SK-MEL-5 (cell line): Measurements from ENCODE around the gene SLC1A5. TPM values are rescaled to one million over a fixed set of nuclear protein-coding genes. Genes with fewer than 3 reads are reported as not detected.
"Not testable (repeated sequence)": the region's sequence is repeated elsewhere in the genome, so short reads cannot be mapped to it uniquely, and the experiment has no call there.

Source experiments
- DNase-seq: peaks from one replicate; pipeline ENCODE4 v3.0.0-alpha.2; 2016; ENCODE audit warnings: low read depth, low spot score
- in situ Hi-C: cut with HindIII; loops from 2 replicates; pipeline ENCODE4 v1.10.0; 2016; ENCODE audit warnings: low sequenced_read_pairs, high pct_unique_total_duplicates, low pct_unique_long_range_greater_than_20kb
- total RNA-seq: library from RNA; depleted of rRNA; stranded (reverse); fragments of >200 nt; shearing (Covaris generic); gene quantifications from 2 replicates; pipeline ENCODE4 v1.2.3, GENCODE V29; 2014

The SLC1A5 gene
- total RNA-seq, 1 experiment from 2014 or later: 90.2 TPM

- no peak for DNase-seq
- in situ Hi-C loops: no loop called here
Observed at GRCh38 chr19:46806656-46807055, 18.3 kb upstream of the SLC1A5 start.

- DNase-seq, in situ Hi-C loops: not testable (repeated sequence)
Observed at GRCh38 chr19:46804432-46804831, 16.0 kb upstream of the SLC1A5 start.

DNA sequence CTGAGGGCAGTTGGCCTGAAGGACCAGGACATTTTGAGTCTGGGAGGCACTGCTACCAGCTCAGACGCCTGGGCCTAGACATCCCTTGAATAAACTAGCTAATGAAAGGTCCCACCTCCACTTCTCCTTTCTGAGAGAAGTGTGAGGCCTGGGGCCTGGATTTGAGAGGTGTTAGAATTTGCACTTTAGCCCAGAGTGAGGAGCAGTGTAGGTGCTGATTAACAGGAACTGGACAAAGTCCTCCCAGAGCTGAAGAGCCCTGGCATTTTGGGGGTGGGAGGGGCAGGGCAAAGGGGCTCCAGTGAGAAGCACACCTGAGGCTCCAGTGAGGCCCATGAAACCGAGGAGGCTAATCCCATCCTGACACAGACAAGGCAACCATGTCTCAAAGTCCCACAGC lies 15.2 kb upstream of the SLC1A5 start:
- in situ Hi-C loops: no loop called here

GRCh38 chr19:46802152-46802551 lies 13.8 kb upstream of the SLC1A5 start:
- in situ Hi-C loops: no loop called here
- no peak for DNase-seq

More for the DNA sequence above, 15.2 kb upstream of the SLC1A5 start:
- no peak for DNase-seq

DNA sequence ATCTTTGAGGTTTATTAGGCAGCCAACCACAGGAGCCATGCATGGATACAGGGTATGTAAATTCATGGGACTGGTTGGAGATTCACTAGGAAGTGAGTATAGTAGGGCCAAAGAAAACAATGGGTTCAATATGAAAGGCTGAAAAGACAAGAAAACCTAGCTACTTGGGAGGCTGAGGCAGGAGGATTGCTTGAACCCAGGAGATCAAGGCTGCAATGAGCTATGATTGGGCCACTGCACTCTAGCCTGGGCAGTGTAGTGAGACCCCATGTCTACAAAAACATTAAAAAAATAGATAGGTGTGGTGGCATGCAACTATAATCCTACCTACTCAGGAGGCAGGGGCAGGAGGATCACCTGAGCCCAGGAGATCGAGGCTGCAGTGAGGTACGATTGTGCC lies 10.3 kb upstream of the SLC1A5 start:
- DNase-seq: no peak
- in situ Hi-C loops: no loop called here

DNA sequence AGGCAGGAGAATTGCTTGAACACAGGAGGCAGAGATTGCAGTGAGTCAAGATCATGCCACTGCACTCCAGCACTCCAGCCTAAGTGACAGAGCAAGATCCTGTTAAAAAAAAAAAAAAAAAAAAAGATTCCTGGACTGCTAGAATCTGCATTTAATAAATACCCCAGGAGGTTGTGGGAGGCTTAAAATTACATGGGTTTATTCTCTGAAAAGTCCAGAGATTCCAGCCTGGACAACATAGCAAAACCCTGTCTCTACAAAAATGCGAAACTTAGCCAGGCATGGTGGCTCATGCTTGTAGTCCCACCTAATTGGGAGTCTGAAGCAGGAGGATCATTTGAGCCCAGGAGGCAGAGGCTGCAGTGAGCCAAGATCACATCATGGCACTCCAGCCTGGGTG lies 9.5 kb upstream of the SLC1A5 start:
- in situ Hi-C loops: no loop called here
- DNase-seq: no peak

DNA sequence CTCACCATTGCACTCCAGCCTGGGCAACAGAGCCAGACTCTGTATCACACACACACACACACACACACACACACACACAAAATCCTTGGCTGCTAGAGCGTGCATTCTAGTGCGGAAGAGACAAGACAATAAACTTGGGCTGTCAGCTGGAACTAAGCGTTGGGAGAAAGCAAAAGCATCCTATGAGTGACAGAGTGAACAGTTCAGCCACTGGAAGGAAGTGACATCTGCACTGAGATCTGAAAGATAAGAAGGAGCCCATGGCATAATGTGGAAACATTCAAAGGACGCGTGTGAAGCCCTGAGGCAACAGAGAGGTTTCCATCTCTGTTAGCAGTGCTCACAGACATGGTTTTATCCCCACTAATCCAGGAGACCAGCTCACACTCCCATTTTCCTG lies 3.5 kb upstream of the SLC1A5 start:
- in situ Hi-C loops: no loop called here
- no peak for DNase-seq

- in situ Hi-C loops: no loop called here
Observed at GRCh38 chr19:46789371-46789770, 977 bp upstream of the SLC1A5 start.

DNA sequence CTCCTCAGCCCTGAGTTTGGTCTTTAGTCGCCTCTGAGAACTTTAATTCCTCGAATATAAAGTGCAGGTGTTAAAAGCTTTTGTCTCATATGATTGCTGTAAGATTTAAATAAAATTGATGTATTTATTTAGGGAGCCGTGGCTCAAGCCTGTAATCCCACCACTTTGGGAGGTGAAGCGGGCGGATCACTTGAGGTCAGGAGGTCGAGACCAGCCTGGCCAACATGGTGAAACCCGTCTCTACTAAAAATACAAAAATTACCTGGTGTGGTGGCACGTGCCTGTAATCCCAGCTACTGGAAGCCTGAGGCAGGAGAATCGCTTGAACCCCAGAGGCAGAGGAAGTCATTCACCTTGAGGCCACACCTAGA lies 559 bp upstream of the SLC1A5 start:
- in situ Hi-C loops: no loop called here
- DNase-seq: no peak

More at GRCh38 chr19:46789371-46789770, 977 bp upstream of the SLC1A5 start:
- DNase-seq: no peak

- peak; percentile 50 for DNase-seq
- in situ Hi-C loops: no loop called here
Observed at GRCh38 chr19:46787331-46788261, 798 bp downstream of the SLC1A5 start.

DNA sequence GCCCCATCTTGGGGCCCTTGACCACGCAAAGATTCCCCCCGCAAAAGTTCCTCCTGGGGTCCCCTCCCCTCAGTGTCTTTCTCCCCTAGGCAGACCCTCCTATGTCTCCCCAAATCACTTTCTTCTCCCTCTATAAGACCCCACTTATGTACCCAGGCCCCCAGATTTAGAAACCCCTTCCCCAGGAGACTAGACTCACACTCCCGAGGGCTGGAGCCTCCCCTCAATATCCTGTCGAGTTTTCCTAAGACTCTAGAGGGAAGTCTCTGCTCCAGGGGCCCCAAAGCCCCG lies 1.4 kb downstream of the SLC1A5 start:
- DNase-seq: no peak
- in situ Hi-C loops: no loop called here

DNA sequence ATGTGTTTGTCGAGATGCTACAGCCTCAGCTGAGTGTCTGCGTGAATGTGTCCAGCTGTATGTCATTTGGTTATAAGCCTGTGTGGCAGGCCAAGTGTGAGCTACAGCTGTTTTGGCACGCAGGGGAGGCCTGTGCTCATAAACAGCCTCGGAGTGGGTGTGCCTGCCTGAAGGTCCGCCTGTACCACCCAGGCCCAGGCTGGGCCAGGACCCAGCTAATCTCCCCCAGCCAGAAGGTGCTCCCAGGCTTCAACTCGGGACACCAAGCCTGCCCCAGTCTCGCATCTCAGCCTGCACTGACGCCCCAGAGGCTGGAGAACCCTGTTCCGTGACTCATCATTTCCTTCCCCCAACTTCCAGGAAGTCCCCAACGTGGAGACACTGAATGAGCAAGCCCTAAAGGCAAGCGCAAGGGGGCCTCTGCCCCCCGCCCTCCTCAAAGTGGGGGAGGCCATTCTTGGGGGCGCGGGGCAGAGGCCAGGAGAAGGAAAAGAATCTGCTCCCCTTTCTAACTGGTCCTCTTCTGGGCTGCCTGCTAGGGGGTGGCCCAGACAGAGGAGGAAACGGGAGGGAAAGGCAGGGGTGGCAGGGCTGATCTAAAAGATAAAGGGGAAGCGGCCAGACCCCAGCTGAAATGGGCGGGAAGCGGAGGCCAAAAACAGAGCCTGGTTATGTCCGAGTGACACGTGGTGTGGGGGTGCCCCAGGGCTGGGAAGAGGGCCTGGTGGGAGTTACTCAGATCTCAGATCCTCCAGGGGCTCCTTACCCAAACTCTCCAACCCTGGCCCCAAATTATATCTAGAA lies 2.0 kb downstream of the SLC1A5 start:
- peak; percentile 43 for DNase-seq
- in situ Hi-C loops: no loop called here

DNA sequence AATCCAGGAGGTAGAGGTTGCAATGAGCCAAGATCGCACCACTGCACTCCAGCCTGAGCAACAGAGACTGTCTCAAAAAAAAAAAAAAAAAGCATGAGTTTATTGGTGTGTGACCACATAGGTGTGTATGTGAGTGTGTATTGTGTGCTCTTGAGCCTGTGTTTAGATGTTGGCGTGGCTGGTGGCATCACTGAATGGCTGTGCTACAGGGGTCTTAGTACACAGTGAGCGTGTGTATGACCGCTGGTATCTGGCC lies 2.5 kb downstream of the SLC1A5 start:
- in situ Hi-C loops: no loop called here
- no peak for DNase-seq

DNA sequence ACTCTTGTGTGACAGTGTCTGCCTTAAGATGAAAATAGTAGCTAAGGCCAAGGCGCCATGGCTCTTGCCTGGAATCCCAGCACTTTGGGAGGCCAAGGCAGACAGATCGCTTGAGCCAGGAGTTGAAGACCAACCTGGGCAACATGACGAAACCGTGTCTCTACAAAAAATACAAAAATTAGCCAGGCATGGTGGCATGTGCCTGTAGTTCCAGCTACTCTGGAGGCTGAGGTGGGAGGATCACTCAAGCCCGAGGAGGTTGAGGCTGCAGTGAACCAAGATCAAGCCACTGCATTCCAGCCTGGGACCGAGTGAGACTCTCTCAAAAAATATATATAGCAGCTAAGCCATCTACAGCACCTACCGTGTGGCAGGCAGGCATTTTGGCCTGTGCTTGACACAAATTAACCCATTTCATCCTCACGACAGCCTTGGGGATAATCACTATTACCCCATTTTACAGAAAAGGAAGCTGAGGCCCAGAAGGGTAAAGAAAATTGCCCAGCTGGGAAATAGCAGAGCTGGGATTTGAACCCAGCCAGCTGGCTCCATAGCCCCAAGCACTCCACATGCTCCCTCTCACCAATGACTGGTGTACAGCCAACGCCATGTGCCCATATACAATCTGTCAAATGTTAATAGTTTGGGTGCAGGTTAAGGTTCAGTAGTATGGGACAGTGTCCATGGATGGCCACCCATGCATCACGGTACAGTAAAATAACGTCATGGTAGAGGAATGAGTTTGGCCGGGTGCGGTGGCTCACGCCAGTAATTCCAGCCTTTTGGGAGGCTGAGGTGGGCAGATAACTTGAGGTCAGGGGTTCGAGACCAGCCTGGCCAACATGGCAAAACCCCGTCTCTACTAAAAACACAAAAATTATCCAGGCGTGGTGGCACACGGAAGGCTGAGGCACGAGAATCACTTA lies 3.1 kb downstream of the SLC1A5 start:
- in situ Hi-C loops: no loop called here
- DNase-seq: no peak

GRCh38 chr19:46784262-46785053 lies 3.9 kb downstream of the SLC1A5 start:
- peak; percentile 80 for DNase-seq
- in situ Hi-C loops: no loop called here

DNA sequence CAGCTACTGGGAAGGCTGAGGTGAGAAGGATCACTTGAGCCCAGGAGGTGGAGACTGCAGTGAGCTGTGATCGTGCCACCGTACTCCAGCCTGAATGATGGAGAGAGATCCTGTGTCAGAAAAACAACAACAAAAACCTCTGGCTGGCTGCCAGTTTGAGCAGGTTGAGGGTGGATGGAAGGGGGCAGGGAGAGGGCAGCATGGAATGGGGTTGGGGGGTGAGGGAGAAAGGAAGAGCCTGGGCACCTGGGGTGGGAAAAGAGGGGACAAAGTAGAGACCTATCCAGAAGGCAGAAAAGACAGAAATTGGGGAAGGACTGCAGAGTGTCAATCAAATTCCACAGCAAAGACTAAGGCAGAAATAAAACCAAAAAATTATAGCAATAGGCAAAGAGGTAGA lies 4.7 kb downstream of the SLC1A5 start:
- no peak for DNase-seq
- in situ Hi-C loops: no loop called here

GRCh38 chr19:46782355-46783019 lies 5.9 kb downstream of the SLC1A5 start:
- no peak for DNase-seq
- in situ Hi-C loops: no loop called here
